Esophagus muscularis mucosa (tissue), 4 donors: ENCODE measurements around the gene CTSH. TPM values are rescaled to one million over a fixed set of nuclear protein-coding genes. Genes with fewer than 3 reads are reported as not detected.

Experiments
- DNase-seq: peaks from one replicate; pipeline ENCODE4 v3.0.0-alpha.2; 2017; ENCODE audit errors: extremely low spot score
- H3K27ac ChIP-seq, 4 donors: fragments of 200-600 bp; sonication (generic); replicated peaks in 1 of 4; 1 replicate in 3 of 4; 2 replicates in 1 of 4; pipeline ENCODE4 v1.5.1; 2016 to 2019; ENCODE audit warnings: mild to moderate bottlenecking in 1 of 4
- H3K27me3 ChIP-seq, 4 donors: fragments of 200-600 bp; sonication (generic); one replicate each; pipeline versions ENCODE4 v1.5.1 to v1.6.0; 2016 to 2019
- H3K36me3 ChIP-seq, 4 donors: fragments of 200-600 bp; sonication (generic); one replicate each; pipeline ENCODE4 v1.5.1; 2016 to 2019
- H3K4me1 ChIP-seq, 4 donors: fragments of 200-600 bp; sonication (generic); one replicate each; pipeline ENCODE4 v1.5.1; 2016 to 2019
- H3K4me3 ChIP-seq, 4 donors: fragments of 200-600 bp; sonication (generic); 1 replicate in 2 of 4; 2 replicates in 2 of 4; pipeline ENCODE4 v1.5.1; 2016 to 2019; ENCODE audit warnings: mild to moderate bottlenecking in 4 of 4, moderate library complexity in 1 of 4
- H3K9me3 ChIP-seq, 4 donors: fragments of 200-600 bp; sonication (generic); 1 replicate in 3 of 4; 2 replicates in 1 of 4; pipeline ENCODE4 v1.5.1; 2016 to 2019
- CTCF ChIP-seq, 3 experiments: fragments of 200-600 bp in 2 of 3; fragments of 450-650 bp in 1 of 3; sonication (generic) in 2 of 3; IDR thresholded peaks; one replicate each; pipeline ENCODE4 v1.5.1; 2017 to 2019; ENCODE audit warnings: antibody characterized with exemption in 3 of 3, mild to moderate bottlenecking in 2 of 3, moderate library complexity in 1 of 3
- EP300 ChIP-seq: sonication (generic); formaldehyde crosslinking; IDR thresholded peaks from one replicate; pipeline ENCODE4 v1.6.1; 2017; ENCODE audit warnings: antibody characterized with exemption
- POLR2A ChIP-seq: fragments of 450-650 bp; IDR thresholded peaks from one replicate; pipeline ENCODE4 v1.6.1; 2017; ENCODE audit warnings: antibody characterized with exemption, moderate library complexity, mild to moderate bottlenecking, low read depth
- POLR2AphosphoS5 ChIP-seq, 2 donors: sonication (generic); formaldehyde crosslinking; IDR thresholded peaks; one replicate each; pipeline ENCODE4 v1.6.1; 2017; ENCODE audit warnings: antibody characterized with exemption in 2 of 2
- WGBS: methylation state at CpG from one replicate; pipeline ENCODE4 v1.1.5; 2018; 5-methylcytosine and 5-hydroxymethylcytosine counted together
- intact Hi-C: fragments of 100-400 bp; cut with DNase I; formaldehyde crosslinking; loops from one replicate; pipeline ENCODE4 v1.15.1; 2023
- total RNA-seq, 4 donors: library from RNA; depleted of rRNA; stranded (reverse); fragments of >200 nt; gene quantifications; one replicate each; pipeline versions ENCODE4 v1.1.0 to v1.2.1, GENCODE V29; 2016

The CTSH gene
- total RNA-seq, 4 donors from 2014 or later = 56.1 to 114 (median 74.9) TPM

- no peaks in the 10 kb centered on the region for H3K36me3 ChIP-seq
- H3K27ac ChIP-seq = no peak overlapping the region
- H3K9me3 ChIP-seq = no peaks in the 10 kb centered on the region
- H3K4me3 ChIP-seq = no peak overlapping the region
- H3K4me1 ChIP-seq = no peaks in the 10 kb centered on the region
- intact Hi-C loops = no loop called here
- TF ChIP-seq EP300 (no peak), CTCF (IDR thresholded peaks at IDR 0.05) (no peak), POLR2A (no peak), POLR2AphosphoS5 (IDR thresholded peaks at IDR 0.05) (no peak)
- no peak for DNase-seq
- 89% methylated on average over 3 of the region's 6 CpGs for WGBS
- no peaks in the 10 kb centered on the region for H3K27me3 ChIP-seq
These were observed 15.5 kb upstream of the CTSH start for GRCh38 chr15:78960308-78960707.

- Histone ChIP-seq H3K27me3 (no peaks in the 10 kb centered on the region), H3K4me1 (no peaks in the 10 kb centered on the region), H3K4me3 (no peak overlapping the region), H3K36me3 (no peaks in the 10 kb centered on the region), H3K9me3 (no peaks in the 10 kb centered on the region), H3K27ac (no peak overlapping the region)
- WGBS = 95% methylated on average over 10 of the region's 10 CpGs
- DNase-seq = no peak
- intact Hi-C loops = no loop called here
- TF ChIP-seq EP300 = no peak
- no peak for TF ChIP-seq CTCF (IDR thresholded peaks at IDR 0.05)
These were observed 14.5 kb upstream of the CTSH start for GRCh38 chr15:78959360-78959759.

GRCh38 chr15:78957416-78958093 is 12.7 kb upstream of the CTSH start:
- intact Hi-C loops = no loop called here
- H3K36me3 ChIP-seq = no peaks in the 10 kb centered on the region
- no peak overlapping the region for H3K4me3 ChIP-seq
- no peaks in the 10 kb centered on the region for H3K27me3 ChIP-seq
- DNase-seq = no peak
- 89% methylated on average over 5 of the region's 9 CpGs for WGBS
- peaks cover 0 to 2% (median 0%) of the 10 kb centered on the region in 4 donors for H3K4me1 ChIP-seq
- no peak for TF ChIP-seq POLR2A
- TF ChIP-seq CTCF (IDR thresholded peaks at IDR 0.05) = no peak
- no peak for TF ChIP-seq POLR2AphosphoS5 (IDR thresholded peaks at IDR 0.05)
- TF ChIP-seq EP300 = no peak
- no peaks in the 10 kb centered on the region for H3K9me3 ChIP-seq
- H3K27ac ChIP-seq = no peak overlapping the region

DNA sequence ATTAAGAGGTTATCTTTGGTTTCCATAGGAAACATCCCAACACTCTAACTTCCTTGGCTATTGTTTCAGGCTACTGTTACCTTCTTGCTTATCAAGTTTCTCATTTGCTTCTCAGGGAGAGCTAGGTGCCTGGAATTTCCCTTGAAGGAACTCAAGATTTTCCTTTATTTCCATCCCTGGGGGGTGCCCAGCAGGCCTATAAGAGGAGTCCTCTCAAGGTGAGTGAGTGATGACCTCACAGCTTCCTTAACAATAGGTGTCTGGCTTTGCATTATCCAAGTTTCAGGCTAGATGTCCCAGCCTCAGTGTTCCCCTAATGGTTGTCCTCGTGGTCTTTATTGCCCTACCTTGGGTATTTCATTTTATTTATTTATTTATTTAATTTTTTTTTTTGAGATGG is 12.1 kb upstream of the CTSH start:
- H3K4me1 ChIP-seq = peaks cover 0 to 8% (median 3%) of the 10 kb centered on the region in 4 donors
- no peak for DNase-seq
- H3K4me3 ChIP-seq = no peak overlapping the region
- H3K27me3 ChIP-seq = no peaks in the 10 kb centered on the region
- no peak overlapping the region for H3K27ac ChIP-seq
- 90% methylated on average over 1 of the region's 1 CpG for WGBS
- no peaks in the 10 kb centered on the region for H3K9me3 ChIP-seq
- no peaks in the 10 kb centered on the region for H3K36me3 ChIP-seq
- TF ChIP-seq POLR2A = no peak
- TF ChIP-seq EP300 = no peak
- intact Hi-C loops = no loop called here

DNA sequence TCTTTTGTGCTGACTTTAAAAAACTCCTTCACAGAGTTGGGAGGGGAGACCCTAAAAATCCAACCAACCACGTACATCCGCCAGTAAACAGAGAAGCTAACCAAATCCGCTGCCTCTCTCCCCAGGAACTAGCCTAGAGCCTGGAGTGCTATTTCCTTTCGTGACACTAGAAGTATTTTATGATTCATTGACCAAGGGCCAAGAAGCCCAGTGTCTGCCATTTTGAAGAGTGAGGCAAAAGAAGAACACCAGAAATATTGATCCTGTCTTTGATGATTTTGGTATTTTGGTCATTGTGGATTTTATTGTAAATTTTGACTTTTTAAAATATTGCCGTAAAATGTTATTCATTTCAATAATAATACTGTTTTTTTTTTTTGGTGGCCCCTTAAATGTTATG is 10.5 kb upstream of the CTSH start:
- H3K27me3 ChIP-seq = no peaks in the 10 kb centered on the region
- WGBS = 98% methylated on average over 5 of the region's 5 CpGs
- DNase-seq = no peak
- H3K4me3 ChIP-seq = no peak overlapping the region
- H3K4me1 ChIP-seq = peaks cover 9 to 21% (median 10%) of the 10 kb centered on the region in 4 donors
- no peaks in the 10 kb centered on the region for H3K36me3 ChIP-seq
- intact Hi-C loops = no loop called here
- TF ChIP-seq CTCF (IDR thresholded peaks at IDR 0.05) = no peak
- H3K27ac ChIP-seq = no peak overlapping the region
- no peaks in the 10 kb centered on the region for H3K9me3 ChIP-seq
